Measurements from ENCODE around the gene OR8A1. TPM values are rescaled to one million over a fixed set of nuclear protein-coding genes. Genes with fewer than 3 reads are reported as not detected.
A peak's percentile ranks its signal among the peaks of the same experiment; 100 is the strongest.

Gene OR8A1
- total and polyA plus RNA-seq, 2 of the 4 experiments (the other 2 are of a cell fraction): not detected

DNA sequence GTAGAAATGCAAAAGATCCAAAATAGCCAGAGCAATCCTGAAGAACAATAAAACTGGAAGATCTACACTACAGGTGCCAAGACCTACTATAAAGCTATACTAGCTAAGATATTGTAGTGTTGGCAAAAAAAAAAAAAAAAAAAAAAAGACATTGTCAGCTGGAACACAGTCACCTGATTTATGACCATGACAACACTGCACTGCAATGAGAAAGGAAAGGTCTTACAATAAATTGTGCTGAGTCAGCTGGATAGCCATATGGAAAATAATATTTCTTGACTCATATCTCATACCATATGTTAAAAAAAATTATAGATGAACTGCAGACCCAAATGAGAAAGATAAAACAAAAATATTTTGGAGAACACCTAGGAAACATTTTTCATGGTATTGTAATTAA lies 38.4 kb downstream of the OR8A1 start:
- no TSS peak for BruUV-seq (replicated peaks)
- no peak overlapping the region for H3K18ac ChIP-seq (ENCODE audit: low read depth, low read length)
- H3K14ac ChIP-seq (replicated peaks; ENCODE audit: low read depth, low read length): no peak overlapping the region
- no peak overlapping the region for H2BK5ac ChIP-seq (ENCODE audit: low read depth, low read length, poor library complexity, severe bottlenecking)
- H3K4me3 ChIP-seq (ENCODE audit: insufficient read depth, low read depth, low read length): no peak overlapping the region
- H3K9ac ChIP-seq (ENCODE audit: low read depth, low read length): no peak overlapping the region
- H4K5ac ChIP-seq (ENCODE audit: low read depth, low read length): no peak overlapping the region
- H3K56ac ChIP-seq (ENCODE audit: extremely low read depth, insufficient read depth, low read length): no peak overlapping the region
- H3K4me2 ChIP-seq (ENCODE audit: low read depth, low read length): no peak overlapping the region
- TF ChIP-seq MAFK (IDR thresholded peaks at IDR 0.05; ENCODE audit: low read depth, low read length) (peak; percentile 99), CEBPB (IDR thresholded peaks at IDR 0.05; ENCODE audit: low read depth, low read length) (no peak)
- no peaks in the 10 kb centered on the region for H3K4me1 ChIP-seq (ENCODE audit: control insufficient read depth, insufficient read depth, low read length)
- no peak overlapping the region for H2BK20ac ChIP-seq (ENCODE audit: low read depth, low read length)
- no peak overlapping the region for H2AFZ ChIP-seq (replicated peaks; ENCODE audit: low read length, poor library complexity)
- no peak overlapping the region for H4K8ac ChIP-seq (ENCODE audit: low read depth in 2 of 2, low read length in 2 of 2)
- dilution Hi-C loops (cut with HindIII; ENCODE audit: low sequenced_read_pairs, unreplicated experiment): no loop called here
- H3K27ac ChIP-seq (ENCODE audit: insufficient read depth, low read length): no peak overlapping the region
- no peak overlapping the region for H4K91ac ChIP-seq (ENCODE audit: insufficient read depth, low read depth, low read length)
- no peaks in the 10 kb centered on the region for H4K20me1 ChIP-seq (ENCODE audit: insufficient read depth, low read length)
- intact Hi-C loops (cut with micrococcal nuclease): no loop called here
- no peaks in the 10 kb centered on the region for H3K36me3 ChIP-seq (ENCODE audit: control insufficient read depth, insufficient read depth, low read length)
- no peak overlapping the region for H3K23ac ChIP-seq (ENCODE audit: low read depth, low read length)
- POLR2A ChIA-PET (ENCODE audit: unreplicated experiment): no interaction called here
- H3K9me3 ChIP-seq (ENCODE audit: control insufficient read depth, insufficient read depth, low read length): no peaks in the 10 kb centered on the region
- CTCF ChIA-PET: interaction anchor here (0.6 to 0.7 kb wide), 2 partner anchors 22 to 1086 kb away, joined by 3 to 5 read pairs; no protein-coding TSS in a partner anchor
- no peaks in the 10 kb centered on the region for H3K9me1 ChIP-seq (ENCODE audit: insufficient read depth, low read length)
- in situ Hi-C loops (cut with MboI; ENCODE audit: low sequenced_read_pairs): no loop called here
- no peaks in the 10 kb centered on the region; the same call in 1 of the 2 replicates for H3K27me3 ChIP-seq (ENCODE audit: control insufficient read depth, insufficient read depth, low read length)
- no peak overlapping the region for H3K4ac ChIP-seq (ENCODE audit: low read depth, low read length)
- H2BK15ac ChIP-seq (ENCODE audit: low read depth, low read length): no peak overlapping the region
- H3K79me1 ChIP-seq (ENCODE audit: low read depth in 1 of 2, low read length in 2 of 2): no peaks in the 10 kb centered on the region
- ATAC-seq (ENCODE audit: low read depth) (no peak), DNase-seq (no peak)
- H2AK5ac ChIP-seq (ENCODE audit: low read depth, low read length): no peak overlapping the region
- H2AK9ac ChIP-seq (replicated peaks; ENCODE audit: low read depth, low read length, poor library complexity): no peak overlapping the region
- no peak overlapping the region for H2BK120ac ChIP-seq (ENCODE audit: low read depth, low read length)
